Measurements from ENCODE around the gene NSMF. TPM values are rescaled to one million over a fixed set of nuclear protein-coding genes. Genes with fewer than 3 reads are reported as not detected.

NSMF gene
- total RNA-seq, 1 experiment from 2014 or later, result 31.6 TPM

- TF ChIP-seq, protein P1, sequence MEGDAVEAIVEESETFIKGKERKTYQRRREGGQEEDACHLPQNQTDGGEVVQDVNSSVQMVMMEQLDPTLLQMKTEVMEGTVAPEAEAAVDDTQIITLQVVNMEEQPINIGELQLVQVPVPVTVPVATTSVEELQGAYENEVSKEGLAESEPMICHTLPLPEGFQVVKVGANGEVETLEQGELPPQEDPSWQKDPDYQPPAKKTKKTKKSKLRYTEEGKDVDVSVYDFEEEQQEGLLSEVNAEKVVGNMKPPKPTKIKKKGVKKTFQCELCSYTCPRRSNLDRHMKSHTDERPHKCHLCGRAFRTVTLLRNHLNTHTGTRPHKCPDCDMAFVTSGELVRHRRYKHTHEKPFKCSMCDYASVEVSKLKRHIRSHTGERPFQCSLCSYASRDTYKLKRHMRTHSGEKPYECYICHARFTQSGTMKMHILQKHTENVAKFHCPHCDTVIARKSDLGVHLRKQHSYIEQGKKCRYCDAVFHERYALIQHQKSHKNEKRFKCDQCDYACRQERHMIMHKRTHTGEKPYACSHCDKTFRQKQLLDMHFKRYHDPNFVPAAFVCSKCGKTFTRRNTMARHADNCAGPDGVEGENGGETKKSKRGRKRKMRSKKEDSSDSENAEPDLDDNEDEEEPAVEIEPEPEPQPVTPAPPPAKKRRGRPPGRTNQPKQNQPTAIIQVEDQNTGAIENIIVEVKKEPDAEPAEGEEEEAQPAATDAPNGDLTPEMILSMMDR (IDR thresholded peaks at IDR 0.05; ENCODE audit: unreplicated experiment), result no peak
Measured at GRCh38 chr9:137464291-137464999, 5.3 kb upstream of the NSMF start.

GRCh38 chr9:137463931-137464290 lies 4.8 kb upstream of the NSMF start:
- Mint-ChIP-seq H3K9me3 (ENCODE audit: low read depth, unreplicated experiment) (no peaks in the 10 kb centered on the region), H3K4me3 (ENCODE audit: low read depth, unreplicated experiment) (no peak overlapping the region), H3K27ac (ENCODE audit: unreplicated experiment) (no peak overlapping the region), H3K36me3 (ENCODE audit: insufficient read depth, unreplicated experiment) (peaks cover 9% of the 10 kb centered on the region), H3K4me1 (ENCODE audit: low read depth, unreplicated experiment) (no peaks in the 10 kb centered on the region), H3K27me3 (ENCODE audit: unreplicated experiment) (peaks cover 7% of the 10 kb centered on the region)
- intact Hi-C loops (cut with micrococcal nuclease; ENCODE audit: unreplicated experiment), result no loop called here
- CTCF ChIA-PET, result no interaction called here
- BruUV-seq (replicated peaks), result no TSS peak
- TF ChIP-seq, protein P1 (IDR thresholded peaks at IDR 0.05; ENCODE audit: unreplicated experiment), result no peak
- DNase-seq, result no peak

More at GRCh38 chr9:137464291-137464999, 5.3 kb upstream of the NSMF start:
- peaks cover 7% of the 10 kb centered on the region for H3K36me3 Mint-ChIP-seq (ENCODE audit: insufficient read depth, unreplicated experiment)
- H3K4me1 Mint-ChIP-seq (ENCODE audit: low read depth, unreplicated experiment), result no peaks in the 10 kb centered on the region
- peaks cover 13% of the 10 kb centered on the region for H3K27me3 Mint-ChIP-seq (ENCODE audit: unreplicated experiment)
- no peaks in the 10 kb centered on the region for H3K9me3 Mint-ChIP-seq (ENCODE audit: low read depth, unreplicated experiment)
- CTCF ChIA-PET, result no interaction called here
- intact Hi-C loops (cut with micrococcal nuclease; ENCODE audit: unreplicated experiment), result no loop called here
- no peak overlapping the region for H3K27ac Mint-ChIP-seq (ENCODE audit: unreplicated experiment)
- DNase-seq, result no peak
- no peak overlapping the region for H3K4me3 Mint-ChIP-seq (ENCODE audit: low read depth, unreplicated experiment)
- BruUV-seq (replicated peaks), result no TSS peak

GRCh38 chr9:137462986-137463930 lies 4.1 kb upstream of the NSMF start:
- no peak for DNase-seq
- no TSS peak for BruUV-seq (replicated peaks)

GRCh38 chr9:137462396-137462985 lies 3.4 kb upstream of the NSMF start:
- DNase-seq, result no peak
- no peaks in the 10 kb centered on the region for H3K4me1 Mint-ChIP-seq (ENCODE audit: low read depth, unreplicated experiment)
- CTCF ChIA-PET, result no interaction called here
- H3K27me3 Mint-ChIP-seq (ENCODE audit: unreplicated experiment), result no peaks in the 10 kb centered on the region
- H3K36me3 Mint-ChIP-seq (ENCODE audit: insufficient read depth, unreplicated experiment), result peaks cover 12% of the 10 kb centered on the region
- H3K27ac Mint-ChIP-seq (ENCODE audit: unreplicated experiment), result no peak overlapping the region
- TF ChIP-seq, protein P1 (IDR thresholded peaks at IDR 0.05; ENCODE audit: unreplicated experiment), result no peak
- BruUV-seq (replicated peaks), result no TSS peak
- H3K9me3 Mint-ChIP-seq (ENCODE audit: low read depth, unreplicated experiment), result no peaks in the 10 kb centered on the region
- H3K4me3 Mint-ChIP-seq (ENCODE audit: low read depth, unreplicated experiment), result no peak overlapping the region
- intact Hi-C loops (cut with micrococcal nuclease; ENCODE audit: unreplicated experiment), result no loop called here

More at GRCh38 chr9:137462986-137463930, 4.1 kb upstream of the NSMF start:
- intact Hi-C loops (cut with micrococcal nuclease; ENCODE audit: unreplicated experiment), result no loop called here
- Mint-ChIP-seq H3K9me3 (ENCODE audit: low read depth, unreplicated experiment) (no peaks in the 10 kb centered on the region), H3K27me3 (ENCODE audit: unreplicated experiment) (peaks cover under 1% of the 10 kb centered on the region), H3K27ac (ENCODE audit: unreplicated experiment) (no peak overlapping the region), H3K4me1 (ENCODE audit: low read depth, unreplicated experiment) (no peaks in the 10 kb centered on the region), H3K36me3 (ENCODE audit: insufficient read depth, unreplicated experiment) (peaks cover 9% of the 10 kb centered on the region), H3K4me3 (ENCODE audit: low read depth, unreplicated experiment) (no peak overlapping the region)
- TF ChIP-seq, protein P1 (IDR thresholded peaks at IDR 0.05; ENCODE audit: unreplicated experiment), result no peak
- CTCF ChIA-PET, result no interaction called here
